GM18873 (cell line): ENCODE results near the gene CDHR2.

Experiments
- ATAC-seq: cut with Tn5 transposase; IDR thresholded peaks from one replicate; pipeline ENCODE4 v1.9.1; 2021; ENCODE audit warnings: mild to moderate bottlenecking, moderate library complexity, moderate number of reproducible peaks; ENCODE audit not compliant: unreplicated experiment, low FRiP score

CDHR2 gene

DNA sequence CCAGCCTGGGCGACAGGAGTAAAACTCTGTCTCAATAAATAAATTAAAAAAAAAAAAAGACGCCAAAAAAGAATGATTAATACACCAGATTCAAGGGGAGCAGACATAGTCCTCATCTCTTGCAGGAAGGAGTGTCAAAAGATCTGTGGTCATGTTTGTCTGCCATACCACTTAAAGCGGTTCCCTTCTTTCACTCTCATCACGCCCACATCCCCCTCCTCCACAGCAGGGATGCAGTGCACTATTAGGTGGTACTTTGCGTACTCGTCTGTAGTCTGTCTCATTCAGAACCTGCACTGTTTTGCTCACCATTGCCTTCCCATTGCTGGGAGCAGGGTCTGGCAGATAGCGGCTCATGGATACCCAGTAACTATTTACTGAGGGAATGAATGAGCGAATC is 11.2 kb downstream of the CDHR2 start:
- ATAC-seq: no peak

DNA sequence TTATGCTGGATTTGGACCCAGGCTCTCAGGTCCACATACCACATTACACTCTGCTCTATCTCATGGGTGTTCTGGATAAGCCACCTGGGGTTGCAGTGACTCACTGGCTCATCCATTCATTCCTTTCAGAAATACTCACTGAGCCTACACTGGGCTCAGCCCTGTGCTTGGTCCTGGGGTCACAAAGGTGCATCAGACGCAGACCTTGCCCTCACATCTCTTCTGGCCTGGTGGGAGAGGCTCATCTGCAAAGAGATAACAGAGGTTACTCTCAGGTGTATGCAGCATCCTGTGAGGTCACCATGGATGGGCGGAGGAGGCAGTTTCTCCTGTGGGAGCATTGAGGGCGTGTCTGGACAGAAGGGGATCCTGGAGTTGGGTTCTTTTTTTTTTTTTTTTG is 12.1 kb downstream of the CDHR2 start:
- ATAC-seq: no peak

- ATAC-seq: no peak
These were observed 13.0 kb downstream of the CDHR2 start for GRCh38 chr5:176562189-176562588.

DNA sequence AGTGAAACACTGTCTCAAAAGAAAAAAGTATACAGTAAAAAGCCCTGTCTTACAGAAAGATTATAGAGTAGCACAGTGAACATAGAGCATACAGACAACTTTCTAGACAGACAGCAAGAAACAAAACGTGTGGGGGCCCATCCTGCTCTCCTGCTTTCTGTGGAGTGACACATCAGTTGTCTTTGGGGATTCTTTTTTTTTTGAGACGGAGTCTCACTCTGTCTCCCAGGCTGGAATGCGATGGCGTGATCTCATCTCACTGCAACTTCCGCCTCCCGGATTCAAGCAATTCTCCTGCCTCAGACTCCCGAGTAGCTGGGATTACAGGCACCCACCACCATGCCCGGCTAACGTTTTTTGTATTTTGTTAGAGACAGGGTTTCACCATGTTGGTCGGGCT is 14.9 kb downstream of the CDHR2 start:
- no peak for ATAC-seq

DNA sequence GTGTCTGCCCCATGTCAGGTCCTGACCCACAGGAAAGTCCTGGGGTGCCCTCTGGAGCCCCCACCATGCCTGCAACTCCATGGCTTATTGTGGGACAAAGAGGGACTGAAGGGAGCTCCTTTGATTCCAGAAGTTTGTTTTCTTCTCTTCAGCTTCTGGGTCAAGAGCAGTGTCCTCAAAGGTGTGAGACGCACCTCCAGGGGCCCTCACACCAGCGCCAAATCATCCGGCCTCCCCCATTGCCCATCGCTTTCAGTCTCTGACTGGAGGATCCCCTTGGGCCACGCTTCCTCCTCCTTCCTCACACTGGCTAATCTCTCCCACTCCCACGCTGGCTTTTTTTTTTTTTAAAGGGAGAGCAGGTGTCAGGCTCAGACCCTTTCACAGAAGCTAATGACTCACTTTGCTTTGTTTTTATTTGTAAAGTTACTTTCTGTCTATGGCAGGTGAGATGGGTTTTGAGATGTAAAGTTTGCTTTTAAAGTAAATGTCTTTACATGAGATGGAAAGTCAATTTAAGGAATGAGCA is 16.7 kb downstream of the CDHR2 start:
- no peak for ATAC-seq

DNA sequence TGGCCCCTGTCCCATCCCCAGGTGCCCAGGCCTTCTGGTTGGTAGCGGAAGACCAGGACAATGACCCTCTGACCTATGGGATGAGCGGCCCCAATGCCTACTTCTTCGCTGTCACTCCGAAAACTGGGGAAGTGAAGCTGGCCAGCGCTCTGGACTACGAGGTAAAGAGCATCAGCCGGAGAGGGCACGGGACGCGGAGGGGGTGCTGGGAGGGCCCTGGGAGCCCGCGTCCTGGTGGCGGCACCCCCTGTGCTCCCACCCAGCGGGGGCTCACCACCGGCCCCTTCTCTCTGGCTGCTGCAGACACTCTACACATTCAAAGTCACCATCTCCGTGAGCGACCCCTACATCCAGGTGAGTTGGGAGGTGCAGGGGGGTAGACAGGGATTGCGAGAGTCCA is 19.5 kb downstream of the CDHR2 start:
- no peak for ATAC-seq

DNA sequence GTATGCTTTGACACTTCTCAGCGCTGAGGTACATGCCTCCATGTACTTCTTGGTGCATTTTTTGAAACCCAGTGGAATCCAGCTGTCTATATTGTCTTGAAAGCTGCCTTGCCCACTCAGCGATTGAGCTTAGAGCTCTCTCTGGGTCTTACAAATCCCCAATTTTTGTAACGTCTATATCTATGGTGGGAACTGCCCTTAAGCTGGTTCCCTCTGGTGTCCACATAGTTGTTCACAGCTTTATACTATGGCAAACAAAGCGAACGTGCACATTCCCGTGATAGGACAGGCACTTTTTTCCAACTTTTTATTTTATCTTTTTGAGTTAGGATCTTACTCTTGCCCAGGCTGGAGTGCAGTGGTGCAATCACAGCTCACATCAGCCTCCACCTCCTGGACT is 20.9 kb downstream of the CDHR2 start:
- ATAC-seq: no peak

- ATAC-seq: no peak
These were observed 24.6 kb downstream of the CDHR2 start for GRCh38 chr5:176573564-176574296.

- no peak for ATAC-seq
These were observed 25.1 kb downstream of the CDHR2 start for GRCh38 chr5:176574297-176574591.

DNA sequence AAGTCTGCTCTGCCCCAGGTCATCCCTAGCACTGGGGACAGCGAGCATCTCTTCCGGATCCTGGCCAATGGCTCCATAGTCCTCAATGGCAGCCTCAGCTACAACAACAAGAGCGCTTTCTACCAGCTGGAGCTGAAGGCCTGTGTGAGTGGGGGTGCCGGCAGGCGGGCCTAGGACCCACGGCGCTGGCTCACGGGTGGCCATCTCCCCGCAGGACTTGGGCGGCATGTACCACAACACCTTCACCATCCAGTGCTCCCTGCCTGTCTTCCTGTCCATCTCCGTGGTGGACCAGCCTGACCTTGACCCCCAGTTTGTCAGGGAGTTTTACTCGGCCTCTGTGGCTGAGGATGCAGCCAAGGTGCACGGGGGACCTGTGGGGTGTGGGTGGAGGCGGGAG is 25.9 kb downstream of the CDHR2 start:
- ATAC-seq: no peak

- ATAC-seq: no peak
These were observed 26.6 kb downstream of the CDHR2 start for GRCh38 chr5:176575488-176576422.

GRCh38 chr5:176577312-176578176 is 28.4 kb downstream of the CDHR2 start:
- ATAC-seq: no peak

GRCh38 chr5:176578391-176578808 is 29.3 kb downstream of the CDHR2 start:
- no peak for ATAC-seq

- no peak for ATAC-seq
These were observed 30.2 kb downstream of the CDHR2 start for GRCh38 chr5:176579323-176579722.

- ATAC-seq: no peak
These were observed 32.2 kb downstream of the CDHR2 start for GRCh38 chr5:176581361-176581760.

DNA sequence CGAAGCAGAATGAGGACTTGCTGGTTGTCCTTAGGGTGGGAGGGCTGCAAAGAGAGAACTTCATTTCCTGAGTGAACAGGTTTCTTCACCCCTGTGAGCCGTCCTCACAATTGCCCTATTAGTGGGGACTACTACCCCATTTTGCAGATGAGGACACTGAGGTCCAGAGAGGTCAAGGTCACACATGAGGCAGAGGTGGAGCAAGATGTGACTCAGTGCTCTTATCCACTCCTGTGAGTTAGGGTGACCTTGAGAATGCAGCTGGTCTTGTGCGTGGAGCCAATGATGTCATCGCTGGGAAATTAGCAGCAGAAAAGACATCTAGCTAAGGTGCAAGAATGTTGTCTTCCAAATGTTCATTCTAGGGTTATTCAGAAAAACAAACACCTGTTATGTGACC is 33.9 kb downstream of the CDHR2 start:
- ATAC-seq: no peak

- no peak for ATAC-seq
These were observed 38.3 kb downstream of the CDHR2 start for GRCh38 chr5:176587398-176587797.

GRCh38 chr5:176588297-176588696 is 39.2 kb downstream of the CDHR2 start:
- ATAC-seq: no peak

GRCh38 chr5:176589039-176589769 is 40.1 kb downstream of the CDHR2 start:
- ATAC-seq: no peak
